ENCODE measurements around the gene CAPN12.

The CAPN12 gene

GRCh38 chr19:38723990-38724854 is 20.1 kb downstream of the CAPN12 start:
- DNase-seq: no peak

DNA sequence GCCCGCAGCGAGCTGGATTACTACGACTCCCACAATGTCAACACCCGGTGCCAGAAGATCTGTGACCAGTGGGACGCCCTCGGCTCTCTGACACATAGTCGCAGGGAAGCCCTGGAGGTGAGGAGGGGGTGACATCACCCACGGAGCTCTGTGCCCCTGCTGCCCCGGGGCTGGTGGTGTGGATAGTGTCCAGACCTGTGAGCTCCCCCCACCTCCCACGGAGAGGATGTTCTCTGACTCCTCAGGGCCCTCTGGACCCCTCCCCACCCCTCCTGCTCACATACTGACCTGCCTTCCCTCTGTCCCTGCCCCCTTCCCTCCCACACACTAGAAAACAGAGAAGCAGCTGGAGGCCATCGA is 20.7 kb downstream of the CAPN12 start:
- DNase-seq: no peak

DNA sequence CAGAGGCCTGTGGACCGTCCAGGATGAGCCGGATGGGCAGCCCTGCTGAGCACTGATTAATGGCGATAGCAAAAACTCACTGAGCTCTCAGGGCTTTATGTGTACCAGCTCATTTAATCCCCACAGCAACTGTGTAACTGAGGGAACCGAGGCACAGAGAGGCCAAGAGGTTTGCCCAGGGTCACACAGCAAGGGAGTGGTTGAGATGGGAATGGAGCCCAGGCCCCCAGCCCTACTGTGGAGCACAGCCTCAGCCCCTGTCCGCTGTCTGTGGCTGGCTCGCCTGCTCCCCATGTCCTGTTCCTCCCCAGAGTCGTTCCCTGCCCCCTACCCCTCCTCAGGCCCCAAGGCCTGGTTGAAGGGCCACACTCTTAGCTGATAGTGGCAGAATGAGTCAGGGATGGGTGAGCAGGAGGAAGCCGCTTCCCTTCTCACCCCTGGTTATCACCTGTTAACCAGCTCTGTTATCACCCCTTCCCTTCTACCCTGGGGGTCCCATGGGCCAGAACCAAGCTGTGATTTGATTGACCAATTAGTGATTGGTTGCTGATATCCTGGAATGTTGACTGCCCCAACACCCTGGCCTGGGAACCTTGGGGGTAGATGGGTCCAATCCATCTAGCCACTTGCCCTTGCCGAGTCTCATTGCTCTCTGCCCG is 21.2 kb downstream of the CAPN12 start:
- DNase-seq: no peak

GRCh38 chr19:38721979-38722773 is 22.1 kb downstream of the CAPN12 start:
- no peak for DNase-seq

- no peak for DNase-seq
Observed at GRCh38 chr19:38721496-38721895, 22.8 kb downstream of the CAPN12 start.

GRCh38 chr19:38720559-38721236 is 23.6 kb downstream of the CAPN12 start:
- DNase-seq: no peak

GRCh38 chr19:38719761-38720558 is 24.3 kb downstream of the CAPN12 start:
- no peak for DNase-seq

DNA sequence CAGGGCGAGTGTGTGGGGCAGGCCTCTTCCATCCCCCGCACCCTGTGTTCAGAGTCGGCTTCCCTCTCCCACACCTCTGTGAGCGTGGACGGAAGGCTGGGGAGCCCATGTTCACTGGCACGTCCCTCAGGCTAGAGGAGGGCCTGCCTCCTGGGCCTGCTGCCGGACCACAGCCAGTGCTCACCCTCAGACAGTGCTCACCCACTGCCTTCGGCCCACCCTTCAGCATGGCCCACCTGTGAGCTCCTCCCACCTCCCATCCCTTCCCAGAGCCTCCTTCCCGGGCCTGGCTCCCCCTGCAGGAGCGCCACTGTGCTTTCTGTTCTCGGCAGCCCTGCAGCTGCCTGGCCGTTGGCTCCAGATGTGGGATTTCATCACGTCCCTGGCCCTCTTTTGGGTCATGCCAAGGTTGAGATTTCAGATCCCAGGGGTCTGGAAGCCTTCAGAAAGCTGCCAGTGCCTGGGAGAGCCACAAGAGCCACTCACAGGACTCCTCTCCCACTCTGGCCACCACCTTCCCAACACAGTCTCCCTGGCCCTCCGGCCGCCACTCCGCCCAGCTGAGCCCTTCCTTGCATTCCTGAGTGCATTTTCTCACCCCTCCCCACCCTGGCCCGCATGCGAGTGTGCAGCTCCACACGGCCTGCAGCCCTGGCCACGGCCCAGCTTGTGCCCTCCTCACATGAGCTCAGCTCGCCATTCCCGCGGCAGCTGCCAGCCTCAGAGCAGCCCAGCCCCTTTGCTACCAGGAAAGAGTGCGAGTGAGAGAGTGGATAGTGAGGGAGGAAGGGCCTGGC is 25.3 kb downstream of the CAPN12 start:
- DNase-seq: no peak

DNA sequence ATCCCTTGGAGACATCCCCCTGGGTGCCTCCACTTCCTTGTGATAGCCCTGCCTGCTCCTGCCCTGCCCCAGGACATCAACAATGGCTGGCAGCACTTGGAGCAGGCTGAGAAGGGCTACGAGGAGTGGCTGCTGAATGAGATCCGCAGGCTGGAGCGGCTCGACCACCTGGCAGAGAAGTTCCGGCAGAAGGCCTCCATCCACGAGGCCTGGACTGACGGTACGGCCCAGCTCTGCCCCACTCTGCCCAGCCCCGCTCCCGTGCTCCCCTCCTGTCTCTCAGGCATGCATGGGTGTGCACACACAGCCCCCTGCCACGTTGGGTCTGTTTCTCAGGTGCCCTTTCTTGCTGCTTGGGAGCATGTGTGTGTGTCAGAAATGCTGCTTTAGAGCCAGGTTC is 26.4 kb downstream of the CAPN12 start:
- DNase-seq: no peak

- no peak for DNase-seq
Observed at GRCh38 chr19:38717051-38717450, 27.2 kb downstream of the CAPN12 start.

DNA sequence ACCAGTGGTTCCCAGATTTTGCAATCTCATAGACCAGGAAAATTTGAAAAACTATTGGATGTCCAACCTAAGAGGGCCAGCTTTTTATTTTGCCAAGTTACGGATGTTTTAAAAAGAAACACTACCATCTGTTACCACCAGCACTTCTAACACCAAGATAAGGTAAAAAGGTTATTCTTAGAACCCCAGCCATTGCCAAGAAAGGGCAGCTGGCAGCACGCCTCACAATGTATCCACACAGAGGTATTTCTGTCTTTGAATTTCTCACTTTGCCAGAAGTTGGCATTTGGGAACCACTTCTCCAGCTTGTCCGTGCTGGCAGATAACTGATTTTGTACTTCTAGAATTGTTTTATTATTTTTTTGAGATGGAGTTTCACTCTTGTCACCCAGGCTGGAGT is 28.7 kb downstream of the CAPN12 start:
- DNase-seq: no peak

DNA sequence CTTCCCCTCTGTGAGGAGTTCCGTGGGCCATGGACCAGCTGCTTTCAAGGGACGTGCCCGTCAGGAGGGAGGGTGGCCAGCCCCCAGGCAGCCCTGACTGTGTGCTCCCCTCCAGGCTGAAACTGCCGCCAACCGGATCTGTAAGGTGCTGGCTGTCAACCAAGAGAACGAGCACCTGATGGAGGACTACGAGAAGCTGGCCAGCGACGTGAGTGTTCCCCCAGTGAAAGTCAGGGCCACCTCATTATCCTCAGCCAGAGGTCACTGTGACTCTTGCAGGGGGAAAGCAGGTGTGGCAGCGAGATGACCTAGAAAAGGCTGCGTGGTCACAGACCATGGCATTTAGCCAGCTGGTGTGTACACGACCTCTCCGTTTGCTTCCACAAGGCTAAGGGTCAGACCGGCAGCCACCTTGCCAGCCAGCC is 29.9 kb downstream of the CAPN12 start:
- DNase-seq: no peak

DNA sequence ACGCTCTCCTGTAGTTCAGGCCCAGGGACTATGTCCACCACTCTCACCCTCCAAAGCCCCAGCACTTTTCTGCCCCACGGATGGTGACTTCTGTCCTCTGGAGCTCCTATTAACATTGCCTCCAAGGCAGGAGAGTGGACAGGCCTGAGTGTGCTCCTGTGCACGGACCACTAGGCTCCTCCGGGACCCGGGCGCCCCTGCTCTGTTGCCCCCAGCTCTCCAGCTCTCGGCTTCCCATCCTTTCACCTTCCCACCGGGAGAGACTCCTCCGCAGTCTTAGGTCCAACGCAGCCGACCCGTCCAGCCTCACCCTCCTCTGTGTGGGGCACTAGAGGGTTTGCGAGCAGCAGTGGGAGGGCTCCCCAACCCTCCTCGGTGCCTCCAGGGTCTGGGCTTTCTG is 30.4 kb downstream of the CAPN12 start:
- DNase-seq: no peak

DNA sequence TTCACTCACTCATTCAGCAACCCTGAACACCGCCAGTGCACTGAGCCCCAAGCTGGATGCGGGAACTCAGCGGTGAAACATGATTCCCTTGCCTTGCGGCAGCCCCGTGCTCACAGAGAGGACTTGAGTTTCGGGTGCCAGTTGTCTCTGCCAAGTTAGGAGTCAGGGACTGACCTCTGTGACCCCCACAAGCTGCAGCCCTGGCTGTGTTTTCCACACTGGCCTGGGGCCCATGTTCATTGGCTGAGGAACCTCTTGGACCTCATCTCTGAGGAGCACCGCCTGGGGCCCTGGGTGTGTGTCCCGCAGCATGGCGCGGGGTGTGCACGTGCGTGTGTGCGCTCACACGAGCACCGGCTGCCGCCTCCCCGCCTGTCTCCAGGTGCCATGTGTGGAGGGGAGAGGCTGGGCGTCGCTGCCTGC is 31.0 kb downstream of the CAPN12 start:
- no peak for DNase-seq

DNA sequence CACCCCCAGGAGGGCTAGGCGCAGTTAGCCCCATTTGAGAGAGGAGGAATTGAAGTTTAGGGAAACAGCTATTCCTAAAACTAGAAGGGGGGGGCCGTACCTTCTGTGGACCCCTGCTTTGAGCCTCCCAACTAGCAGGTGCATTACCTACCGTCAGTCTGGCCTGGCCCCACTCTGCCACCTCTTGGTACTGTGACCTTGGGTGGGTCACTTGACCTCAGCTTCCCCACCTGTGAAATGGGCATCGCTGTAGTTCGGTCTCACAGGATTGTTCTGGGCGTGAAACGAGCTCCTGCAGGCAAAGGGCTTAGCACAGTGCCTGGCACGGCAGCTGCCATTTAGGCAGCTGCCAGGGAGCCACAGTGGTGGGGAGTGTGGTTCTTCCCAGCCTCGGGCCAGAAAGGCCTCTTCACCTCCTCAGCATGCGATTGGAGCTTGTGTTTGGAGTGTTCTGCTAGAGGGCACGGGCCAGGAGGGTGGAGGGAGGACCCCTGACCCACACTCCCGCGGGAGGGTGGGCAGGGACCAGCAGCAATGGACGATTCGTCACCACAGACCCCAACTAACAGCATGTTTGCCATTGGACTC is 32.0 kb downstream of the CAPN12 start:
- no peak for DNase-seq

GRCh38 chr19:38711726-38712153 is 32.5 kb downstream of the CAPN12 start:
- DNase-seq: no peak

DNA sequence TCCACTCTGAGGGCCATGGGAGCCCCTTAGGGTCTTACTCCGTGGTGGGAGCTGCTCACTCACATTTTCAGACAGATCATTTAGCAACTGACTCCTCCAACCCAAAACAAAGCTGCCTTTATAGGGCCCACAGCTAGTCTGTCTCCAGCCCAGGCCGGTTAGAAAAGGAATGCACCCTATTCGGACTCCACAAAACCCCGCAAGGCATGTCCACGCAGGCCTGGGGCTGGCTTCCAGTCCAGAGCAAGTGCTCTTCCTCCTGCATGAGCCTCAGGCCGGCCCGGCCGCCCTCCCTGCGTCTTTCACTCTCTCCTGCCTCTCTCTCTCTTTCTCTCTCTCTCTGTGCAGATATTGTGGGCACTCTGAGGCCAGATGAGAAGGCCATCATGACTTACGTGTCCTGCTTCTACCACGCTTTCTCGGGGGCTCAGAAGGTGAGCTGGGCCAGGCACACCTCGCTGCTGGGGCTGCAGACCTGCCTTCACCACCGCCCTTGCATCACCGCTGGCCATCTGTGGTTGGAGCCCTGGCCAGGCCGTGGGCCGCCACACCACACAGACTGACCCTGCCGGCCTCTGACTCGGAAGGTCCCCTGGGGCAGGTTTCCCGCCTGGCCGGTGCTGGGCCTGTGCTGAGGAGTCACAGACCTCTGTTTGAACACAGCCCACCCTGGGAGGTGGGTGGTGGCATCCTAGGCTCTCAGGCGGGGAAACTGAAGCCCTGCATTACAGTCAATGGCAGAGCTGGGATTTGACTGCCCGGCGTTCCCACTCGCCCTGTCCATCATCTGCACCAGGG is 33.1 kb downstream of the CAPN12 start:
- no peak for DNase-seq

GRCh38 chr19:38710416-38710702 is 33.9 kb downstream of the CAPN12 start:
- no peak for DNase-seq

DNA sequence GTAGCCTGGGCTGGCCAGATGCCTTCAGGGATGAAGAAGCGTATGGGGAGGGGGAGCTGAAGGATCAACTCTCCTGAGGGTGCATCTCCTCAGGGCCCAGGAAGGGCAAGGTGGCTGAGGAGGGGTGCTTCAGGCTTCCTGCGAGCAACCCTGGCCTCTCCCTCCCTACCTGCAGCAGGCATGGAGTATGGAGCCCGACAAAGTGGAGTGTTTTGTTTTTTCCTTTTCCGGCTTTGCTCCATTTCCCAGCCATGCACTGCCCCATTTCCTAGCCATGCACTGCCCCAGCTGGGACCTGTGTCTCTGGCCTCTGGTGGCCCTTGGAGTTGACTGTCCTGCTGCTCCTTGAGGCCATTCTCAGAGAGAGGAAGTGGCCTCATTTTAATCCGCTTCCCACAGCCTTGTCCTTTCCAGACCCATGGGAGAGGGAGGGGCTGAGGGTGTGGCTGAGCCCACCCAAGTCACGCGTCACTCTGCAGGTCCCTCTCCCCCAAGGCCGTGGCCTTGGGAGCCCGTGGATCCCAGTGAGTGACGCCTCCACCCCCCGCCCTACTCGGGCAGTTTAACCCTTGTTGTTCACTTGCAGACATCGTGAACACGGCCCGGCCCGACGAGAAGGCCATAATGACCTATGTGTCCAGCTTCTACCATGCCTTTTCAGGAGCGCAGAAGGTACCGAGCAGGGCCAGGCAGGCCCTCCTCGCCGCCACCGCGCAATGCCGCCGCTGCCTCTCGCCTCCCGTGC is 34.4 kb downstream of the CAPN12 start:
- no peak for DNase-seq

- DNase-seq: no peak
Observed at GRCh38 chr19:38709119-38709518, 35.2 kb downstream of the CAPN12 start.

All from stimulated activated naive CD4-positive, alpha-beta T cell treated with Interleukin-2 at 50 U/mL for 16 hours (primary cell).